Fibroblast of upper back skin (primary cell): ENCODE data around the gene CDSN.
A peak's percentile ranks its signal among the peaks of the same experiment; 100 is the strongest.

Source experiments
- DNase-seq: peaks from one replicate; pipeline ENCODE4 v3.0.0-alpha.2; 2013

The CDSN gene

DNA sequence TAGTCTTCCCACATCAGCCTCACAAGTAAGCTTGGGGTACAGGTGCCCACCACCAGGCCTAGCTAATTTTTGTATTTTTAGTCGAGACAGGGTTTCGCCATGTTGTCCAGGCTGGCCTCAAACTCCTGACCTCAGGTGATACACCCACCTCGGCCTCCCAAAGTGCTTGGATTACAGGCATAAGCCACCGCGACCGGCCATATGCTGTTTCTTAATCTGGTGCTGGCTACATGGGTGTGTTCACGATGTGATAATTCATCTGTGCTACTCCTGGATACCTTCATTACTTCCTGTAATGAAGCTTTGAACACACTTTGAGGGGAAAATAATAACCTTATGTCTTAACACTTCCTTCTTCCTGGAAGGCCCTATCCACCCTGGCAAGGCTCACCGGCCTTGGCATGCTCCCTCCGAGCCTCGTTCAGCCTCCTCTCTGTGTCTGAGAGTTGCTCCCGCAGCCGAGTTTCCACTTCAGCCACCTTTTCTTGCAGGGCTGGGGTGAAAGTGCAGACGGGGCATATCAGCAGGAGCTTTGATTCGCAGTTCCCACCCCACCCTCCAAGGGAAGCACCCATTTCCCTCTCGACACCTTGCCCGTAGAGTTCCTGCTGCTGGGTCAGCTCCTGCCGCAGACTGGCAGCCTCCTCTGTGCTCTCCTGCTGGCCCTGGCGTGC is 24.2 kb upstream of the CDSN start:
- no peak for DNase-seq

DNA sequence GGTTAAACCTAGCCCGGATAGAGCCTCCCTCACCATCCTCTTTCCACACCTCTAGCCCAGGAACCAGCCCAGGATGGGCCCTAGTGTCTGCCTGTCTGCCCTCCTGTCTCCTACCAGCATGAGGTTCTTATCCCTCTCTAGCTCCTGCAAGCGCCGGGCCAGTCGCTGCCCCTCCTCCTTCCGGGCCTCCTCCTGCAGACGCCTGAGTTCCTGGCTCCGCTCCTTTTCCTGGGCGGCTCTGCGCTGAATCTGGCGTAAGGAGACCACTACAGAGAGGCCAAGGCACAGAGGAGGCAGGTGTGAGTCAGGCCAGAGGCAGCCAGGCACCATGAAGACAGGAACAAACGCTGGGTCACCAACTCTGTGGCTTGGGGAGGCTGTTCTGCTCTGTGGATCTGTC is 22.9 kb upstream of the CDSN start:
- DNase-seq: peak; percentile 85

DNA sequence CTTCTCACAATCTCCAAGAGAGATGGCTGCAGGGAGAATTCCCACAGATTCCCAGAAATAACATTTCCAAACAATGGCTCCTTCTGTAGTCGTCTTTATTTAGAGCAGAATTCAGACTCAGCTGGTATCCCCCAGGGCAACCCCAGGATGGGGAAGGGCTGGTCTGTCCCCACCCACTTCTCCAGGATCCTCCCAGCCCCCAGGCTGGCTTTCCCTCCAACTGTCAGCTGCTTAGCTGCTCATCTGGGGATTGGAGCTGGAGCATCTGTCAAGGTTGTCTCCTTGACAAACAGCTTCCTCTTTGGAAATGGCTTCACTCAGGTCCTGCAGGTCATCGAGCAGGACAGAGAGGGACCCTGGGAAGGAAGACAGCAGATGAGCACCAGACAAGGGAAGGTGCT is 22.1 kb upstream of the CDSN start:
- DNase-seq: no peak

DNA sequence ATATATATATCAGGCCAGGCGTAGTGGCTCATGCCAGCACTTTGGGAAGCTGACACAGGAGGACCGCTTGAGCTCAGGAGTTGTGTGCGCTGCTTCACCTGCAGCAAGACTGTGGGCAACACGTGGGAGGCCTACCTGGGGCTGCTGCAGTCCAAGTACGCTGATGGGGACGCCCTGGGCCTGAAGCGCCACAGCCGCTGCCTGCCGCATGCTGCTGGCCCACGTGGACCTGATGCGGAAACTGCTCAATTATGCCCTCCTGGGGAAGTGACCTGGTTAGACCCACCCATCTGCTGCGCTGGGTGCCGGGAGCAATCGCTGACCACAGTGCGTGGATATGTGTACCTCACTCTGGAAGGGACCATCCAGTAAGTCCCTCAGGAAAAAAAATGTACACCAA is 20.4 kb upstream of the CDSN start:
- DNase-seq: no peak

DNA sequence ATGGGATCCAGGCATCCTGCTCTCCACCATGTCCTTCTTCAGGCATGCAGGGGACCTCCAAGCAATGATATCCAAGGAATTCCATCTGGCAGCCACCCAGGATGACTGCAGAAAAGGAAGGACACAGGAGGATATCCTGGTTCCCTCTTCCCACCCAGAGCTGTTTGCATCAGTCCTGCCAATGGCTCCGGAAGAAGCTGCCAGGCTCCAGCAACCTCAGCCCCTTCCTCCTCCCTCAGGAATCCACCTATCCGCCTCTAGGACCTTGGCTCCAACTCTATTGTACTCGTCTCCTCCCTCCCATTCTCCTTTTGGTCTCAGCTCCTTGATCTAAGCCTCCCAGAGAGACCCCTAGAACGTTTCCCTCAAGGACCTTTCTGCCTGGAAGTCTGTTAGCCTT is 19.4 kb upstream of the CDSN start:
- peak; percentile 93 for DNase-seq

DNA sequence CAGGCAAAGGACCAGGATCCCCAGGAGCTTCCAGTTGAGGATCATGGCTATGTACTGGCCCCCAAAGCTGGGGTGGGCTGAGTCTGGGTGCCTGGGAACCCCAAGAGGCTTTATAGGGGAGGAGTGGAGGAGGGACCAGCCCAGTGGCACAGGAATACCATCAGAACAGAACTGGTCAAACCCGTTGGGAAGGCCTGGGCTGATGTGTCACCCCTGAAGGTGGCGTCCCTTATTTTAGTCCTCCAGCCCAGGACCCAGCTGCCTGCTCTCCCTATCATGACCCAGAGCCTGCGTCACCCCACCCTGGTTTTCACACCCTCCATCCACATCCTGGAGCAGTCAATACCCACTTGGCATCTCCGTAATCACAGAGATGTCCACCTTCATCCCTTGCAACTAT is 18.7 kb upstream of the CDSN start, which contains the start of gene PSORS1C2:
PSORS1C2 (minus strand) TSS at position 85 of the 400 bp plus-strand sequence; CDS start at position 45, 40 bp downstream.
- DNase-seq: no peak

DNA sequence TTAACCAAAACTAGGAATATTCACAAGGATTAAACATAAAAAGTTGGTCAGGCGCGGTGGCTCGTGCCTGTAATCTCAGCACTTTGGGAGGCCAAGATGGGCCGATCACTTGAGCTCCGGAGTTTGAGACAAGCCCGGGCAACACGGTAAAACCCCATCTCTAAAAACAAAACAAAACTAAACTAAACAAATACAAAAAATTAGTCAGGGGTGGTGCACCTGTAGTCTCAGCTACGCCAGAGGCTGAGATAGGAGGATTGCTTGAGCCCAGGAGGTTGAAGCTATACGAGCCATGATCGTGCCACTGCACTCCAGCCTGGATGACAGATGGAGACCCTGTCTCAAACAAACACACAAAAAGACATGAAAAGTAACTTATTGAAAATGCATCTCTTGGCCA is 15.5 kb upstream of the CDSN start:
- no peak for DNase-seq

DNA sequence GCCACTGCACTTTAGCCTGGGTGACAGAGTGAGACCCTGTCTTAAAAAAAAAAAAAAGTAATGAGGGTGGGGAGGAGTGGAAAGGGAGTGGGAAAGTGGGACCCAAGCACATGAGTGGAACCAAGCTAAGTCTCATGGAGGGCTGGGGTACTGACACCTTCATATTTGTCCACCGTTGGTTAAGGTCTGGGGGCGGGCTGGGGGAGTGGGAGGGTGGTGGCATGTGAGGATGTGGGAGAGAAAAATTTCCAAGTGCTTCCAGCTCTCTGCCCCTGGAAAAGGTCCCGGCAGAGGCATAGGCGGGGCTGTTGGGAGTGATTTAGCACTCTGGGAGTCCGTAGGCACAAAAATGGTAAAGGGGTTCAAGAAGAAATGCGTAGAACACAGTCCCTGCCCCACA is 12.6 kb upstream of the CDSN start:
- no peak for DNase-seq

DNA sequence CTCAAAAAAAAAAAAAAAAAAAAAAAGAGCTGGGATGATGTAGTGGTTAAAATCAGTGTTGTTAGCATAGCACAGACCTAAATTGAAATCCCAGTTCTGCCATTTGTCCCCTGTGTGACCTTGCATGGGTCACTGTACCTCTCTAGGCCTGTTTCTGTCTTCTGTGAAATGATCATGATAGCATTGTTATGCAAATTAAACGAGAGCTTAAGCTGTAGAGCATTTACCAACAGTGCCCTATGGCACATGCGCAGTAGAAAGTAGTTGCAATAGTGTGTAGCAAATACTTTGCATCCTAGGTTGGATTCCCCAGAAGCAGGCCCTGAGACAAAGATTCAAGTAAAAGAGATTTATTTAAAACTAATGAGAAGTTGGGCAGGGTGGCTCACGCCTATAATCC is 11.3 kb upstream of the CDSN start:
- DNase-seq: no peak

DNA sequence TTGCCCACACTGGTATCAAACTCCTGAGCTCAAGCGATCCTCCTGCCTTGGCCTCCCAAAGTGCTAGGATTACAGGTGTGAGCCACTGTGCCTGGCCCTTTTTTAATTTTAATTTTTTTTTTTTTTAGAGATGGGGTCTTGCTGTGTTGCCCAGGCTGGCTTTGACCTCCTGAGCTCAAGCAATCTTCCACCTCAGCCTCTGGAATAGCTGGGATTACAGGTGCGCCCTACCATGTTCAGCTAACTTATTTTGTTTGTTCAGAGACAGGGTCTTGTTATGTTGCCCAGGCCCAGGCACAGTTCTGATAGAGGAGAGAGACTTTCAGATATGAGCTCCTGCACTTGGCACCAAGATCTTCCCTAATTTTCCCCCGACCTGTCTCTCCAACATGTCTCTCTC is 10.5 kb upstream of the CDSN start:
- DNase-seq: no peak

DNA sequence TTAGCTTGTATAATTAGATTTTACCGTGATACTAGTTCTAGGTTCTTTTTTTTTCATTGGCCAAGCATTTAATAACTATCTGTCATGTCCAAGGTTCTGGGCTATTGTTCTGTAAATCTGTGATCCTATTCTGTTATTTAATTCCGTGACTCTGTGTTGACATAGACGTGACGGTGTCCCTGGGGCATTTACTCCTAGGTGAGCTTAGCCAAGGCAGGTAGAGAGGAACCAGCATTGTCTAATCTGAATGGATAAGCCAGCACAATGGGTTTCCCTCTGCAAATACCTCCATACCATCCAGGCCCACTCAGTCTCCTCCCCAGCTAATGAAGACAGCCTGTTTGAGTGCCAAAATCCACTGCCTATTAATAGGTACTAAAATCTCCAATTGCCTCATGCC is 8.9 kb upstream of the CDSN start:
- no peak for DNase-seq

DNA sequence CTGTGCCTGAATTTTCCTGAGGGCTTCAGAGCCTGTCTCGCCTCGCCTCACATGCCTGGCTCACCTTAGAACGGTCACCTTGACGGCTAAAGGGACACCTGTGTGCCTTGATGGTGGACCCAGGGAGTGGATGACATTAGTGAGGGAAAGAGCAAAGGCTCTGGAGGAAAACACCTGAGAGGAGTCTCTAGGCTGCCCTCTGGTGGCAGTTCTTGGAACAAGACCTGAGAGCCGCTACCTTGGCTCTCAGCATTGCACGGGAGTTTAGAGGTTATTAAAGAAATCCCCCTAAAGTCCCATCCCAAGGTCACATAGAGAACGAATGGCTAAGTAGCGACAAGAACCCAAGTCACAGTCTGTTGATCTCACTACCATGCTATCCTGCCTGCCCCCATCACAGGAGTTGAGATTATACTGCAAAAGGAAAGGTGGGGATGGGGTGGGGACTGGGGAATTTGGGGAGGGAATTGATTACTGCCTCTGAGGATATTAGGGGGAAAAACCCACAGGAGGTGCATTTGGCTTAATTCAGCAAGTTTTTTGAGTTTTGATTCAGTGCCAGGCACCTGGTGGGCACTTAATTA is 7.9 kb upstream of the CDSN start:
- peak; percentile 36 for DNase-seq

DNA sequence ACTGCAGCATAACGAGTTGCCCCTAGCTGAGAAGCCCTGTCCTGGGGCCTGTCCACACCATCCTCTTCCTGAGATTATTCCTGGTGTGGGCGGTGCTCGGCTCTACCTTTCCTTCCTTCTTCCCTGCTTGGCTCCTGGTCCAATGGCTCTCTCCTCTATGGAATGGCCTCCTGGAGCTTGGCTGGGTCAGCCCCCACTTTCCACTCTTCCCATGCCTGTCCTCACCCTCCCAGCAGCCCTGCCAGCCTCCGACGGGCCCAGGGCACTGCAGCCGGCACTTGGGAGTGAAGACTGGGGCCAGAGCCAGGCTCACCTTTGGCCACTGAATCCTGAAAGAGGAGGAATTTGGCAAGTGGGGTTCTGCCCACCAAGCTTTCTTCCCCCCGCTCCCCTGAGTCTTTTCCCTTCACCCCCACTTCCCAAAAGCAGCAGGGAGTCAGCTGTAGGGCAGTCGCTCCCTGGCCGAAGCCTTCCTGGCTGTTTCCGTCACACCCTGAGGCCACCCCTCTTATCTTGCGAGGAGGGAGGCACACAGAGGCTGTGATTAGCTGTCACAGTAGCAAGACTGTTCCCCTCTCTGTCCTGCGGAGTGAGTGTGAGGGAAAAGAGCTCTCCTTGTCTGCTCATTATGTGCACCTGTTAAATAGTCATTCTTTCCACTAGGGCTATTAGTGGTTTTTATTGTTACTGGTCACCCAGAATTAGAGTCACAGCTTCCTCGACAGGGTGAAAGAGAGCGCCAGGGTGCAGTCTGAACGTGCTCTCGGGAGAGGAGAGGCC is 6.3 kb upstream of the CDSN start:
- DNase-seq: no peak

DNA sequence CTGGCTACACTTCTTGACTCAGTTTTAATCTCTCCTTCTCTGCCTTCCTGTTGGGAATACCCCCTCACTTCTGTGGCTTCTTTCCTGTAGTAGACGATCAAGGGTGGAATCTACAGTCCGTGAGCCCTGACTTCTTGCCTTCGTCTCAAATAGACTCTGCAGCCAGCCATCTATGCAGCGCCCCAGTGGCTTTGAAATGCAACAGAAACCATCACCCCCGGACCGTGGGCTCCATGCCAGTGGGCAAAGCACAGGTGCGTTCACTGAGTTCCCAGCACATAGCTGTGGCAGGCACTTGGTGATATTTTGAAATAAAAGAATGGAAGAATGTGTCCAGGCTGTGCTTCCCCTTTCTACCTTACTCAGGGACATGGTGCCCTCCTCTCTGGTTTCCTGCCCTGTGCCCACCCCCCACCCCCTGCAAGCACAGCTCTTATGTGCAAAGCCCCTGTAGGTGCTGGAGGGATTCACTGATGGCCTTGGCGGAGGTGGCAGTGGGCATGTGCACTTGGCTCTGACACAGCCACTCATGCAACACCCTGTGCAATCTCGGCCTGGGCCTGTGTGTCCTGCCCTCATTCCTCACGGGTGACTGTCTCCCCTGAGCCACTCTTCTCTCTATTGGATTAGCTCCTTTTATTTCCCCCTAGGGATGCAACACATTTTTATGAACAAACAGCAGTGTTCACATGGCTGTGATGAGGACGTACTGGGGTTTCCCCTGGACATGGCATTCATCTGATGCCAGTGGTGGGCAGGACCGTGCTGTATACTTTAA is 5.5 kb upstream of the CDSN start:
- DNase-seq: peak; percentile 55

DNA sequence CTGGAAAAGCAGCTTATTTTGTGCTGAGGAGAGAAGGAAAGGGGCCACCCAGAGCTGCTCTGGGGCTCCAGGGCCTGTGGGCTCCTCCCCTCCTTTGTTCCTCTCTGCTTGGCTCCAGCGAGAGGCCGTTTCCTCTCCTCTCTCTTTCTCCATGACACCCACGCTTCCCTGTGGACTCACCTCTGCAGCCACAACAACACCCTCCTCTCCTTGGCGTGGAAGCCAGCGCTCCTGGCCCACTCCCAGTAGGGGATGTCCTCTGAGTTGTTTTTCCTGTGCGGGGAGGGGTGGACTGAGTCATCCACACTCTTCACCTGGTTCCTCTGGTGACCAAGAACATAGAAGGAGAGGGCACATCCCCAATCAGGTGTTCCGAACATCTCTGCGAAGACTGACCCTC is 4.9 kb upstream of the CDSN start:
- peak; percentile 24 for DNase-seq

DNA sequence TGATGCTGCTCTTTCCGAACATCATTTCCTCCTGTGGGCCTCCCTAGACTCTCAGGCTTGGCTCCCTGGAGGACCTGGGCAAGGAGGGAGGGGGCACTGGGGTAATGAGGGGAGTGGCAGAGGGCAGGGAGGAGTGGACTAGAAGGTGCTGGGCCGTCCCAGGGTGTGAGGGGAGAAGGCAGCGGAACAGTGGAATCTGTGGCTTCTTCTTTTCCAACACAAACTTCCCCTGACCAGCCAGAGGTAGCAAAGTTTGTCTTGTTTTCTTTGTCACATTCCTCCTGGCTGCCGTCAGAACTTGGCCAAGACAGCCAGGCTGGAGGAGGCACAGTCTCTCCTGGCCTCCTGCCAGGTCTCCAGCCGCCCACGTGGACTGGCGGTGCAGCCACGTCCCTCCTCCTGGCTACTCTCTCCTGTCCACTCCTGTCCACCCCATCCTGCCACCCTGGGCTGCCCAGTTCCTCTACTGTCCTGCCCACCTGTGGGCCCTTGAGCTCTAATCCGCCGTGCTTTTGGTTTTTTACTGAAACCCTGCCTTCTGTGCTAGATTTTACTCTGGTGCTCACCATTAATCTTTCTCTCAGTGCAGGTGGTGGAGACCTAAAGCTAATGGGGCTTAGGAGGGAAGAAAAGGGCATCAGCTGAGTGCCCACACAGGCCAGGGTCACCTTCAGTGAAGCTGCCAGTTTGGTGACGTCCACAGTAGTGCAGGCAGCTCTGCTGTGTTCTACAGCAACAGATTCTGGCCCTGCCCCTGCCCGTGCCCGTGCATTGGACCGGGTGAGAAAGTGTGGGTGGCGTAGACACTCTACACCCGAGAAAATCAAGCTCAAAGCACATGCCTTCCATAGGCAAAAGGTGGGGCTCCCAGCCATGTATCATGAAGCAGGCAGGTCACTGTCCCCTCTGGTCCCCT is 2.8 kb upstream of the CDSN start:
- DNase-seq: peak; percentile 50

DNA sequence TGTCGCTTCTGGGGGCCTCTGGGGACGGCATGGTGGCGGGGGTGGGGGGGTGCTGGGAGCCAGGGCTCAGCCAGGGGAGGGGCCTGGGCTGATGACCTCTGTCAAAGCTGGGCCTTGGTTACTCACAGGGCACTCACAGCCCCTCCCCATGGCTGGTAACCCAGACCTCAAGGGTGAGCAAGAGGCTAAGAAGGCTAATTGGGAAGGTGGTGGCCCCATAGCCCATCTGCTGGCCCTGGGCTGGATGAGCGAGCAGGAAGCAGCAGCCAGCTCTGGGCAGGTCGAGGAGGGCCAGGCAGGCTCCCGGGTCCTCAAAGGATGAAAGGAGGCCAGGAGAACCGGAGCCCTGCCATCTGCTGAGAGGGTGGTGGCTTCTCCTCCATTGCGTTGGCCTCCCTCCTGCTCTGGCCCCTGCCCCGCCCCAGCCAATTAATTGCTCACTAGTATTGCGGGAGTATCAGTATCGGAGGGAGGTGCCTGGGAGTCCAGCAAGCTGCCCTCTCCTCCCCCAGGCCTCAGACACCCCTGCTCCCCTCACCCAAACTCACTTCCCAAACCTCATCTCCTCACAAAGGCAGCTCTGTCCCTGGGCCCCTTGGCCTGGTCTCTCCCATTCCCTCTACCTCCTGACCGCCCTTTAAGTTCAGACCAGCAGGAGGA is 1.0 kb upstream of the CDSN start:
- no peak for DNase-seq

DNA sequence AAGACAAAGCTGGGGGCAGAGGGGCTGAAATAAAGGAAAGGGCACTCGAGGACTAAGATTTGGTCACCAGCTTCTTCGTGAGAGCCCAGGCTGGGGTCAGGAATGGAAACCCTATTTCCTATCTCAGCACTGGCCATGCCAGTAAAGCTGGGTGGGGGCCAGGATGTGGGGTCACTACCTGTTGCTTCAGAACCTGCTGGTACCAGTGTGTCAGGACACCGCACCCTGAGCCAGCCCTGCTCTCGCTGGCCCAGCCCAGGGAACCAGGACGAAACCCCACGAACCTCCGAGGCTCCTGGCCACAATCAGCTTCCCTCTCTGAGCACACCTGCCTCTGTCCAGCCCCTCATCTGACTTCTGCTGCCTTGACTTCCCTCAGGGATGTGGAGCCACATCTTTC is 2.1 kb downstream of the CDSN start:
- no peak for DNase-seq

DNA sequence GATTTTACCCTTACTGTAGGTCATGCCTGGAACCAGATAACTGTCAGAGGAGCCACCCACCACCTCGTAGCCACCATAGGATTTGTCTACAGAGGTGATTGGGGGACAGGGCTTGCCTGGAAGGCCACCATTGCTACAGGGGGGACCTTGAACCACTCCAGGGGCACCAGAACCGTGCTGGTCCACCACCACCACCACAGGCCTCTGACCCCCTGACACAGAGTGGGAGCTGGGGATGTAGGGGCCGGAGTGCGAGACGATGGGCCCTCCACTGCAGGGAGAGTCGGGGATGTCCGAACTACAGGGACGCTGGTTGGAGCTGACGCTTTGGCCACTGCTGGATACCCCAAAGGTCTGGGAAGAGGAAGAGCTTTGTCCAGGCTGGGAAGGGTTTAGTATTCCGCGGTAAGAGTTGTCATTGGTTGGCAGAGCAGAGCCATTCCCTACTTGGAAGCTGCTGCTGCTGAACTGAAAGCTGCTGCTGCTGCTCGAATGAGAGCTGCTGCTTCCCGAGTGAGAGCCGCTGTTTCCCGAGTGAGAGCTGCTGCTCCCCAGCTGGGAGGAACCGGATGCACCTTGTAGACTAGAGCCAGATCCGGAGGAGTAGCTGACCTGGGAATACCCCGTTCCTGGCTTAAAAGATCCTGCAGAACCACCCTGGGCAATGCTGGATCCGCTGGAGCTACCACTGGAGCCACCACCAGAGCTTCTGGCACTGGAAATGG is 3.4 kb downstream of the CDSN start:
- peak; percentile 22 for DNase-seq

DNA sequence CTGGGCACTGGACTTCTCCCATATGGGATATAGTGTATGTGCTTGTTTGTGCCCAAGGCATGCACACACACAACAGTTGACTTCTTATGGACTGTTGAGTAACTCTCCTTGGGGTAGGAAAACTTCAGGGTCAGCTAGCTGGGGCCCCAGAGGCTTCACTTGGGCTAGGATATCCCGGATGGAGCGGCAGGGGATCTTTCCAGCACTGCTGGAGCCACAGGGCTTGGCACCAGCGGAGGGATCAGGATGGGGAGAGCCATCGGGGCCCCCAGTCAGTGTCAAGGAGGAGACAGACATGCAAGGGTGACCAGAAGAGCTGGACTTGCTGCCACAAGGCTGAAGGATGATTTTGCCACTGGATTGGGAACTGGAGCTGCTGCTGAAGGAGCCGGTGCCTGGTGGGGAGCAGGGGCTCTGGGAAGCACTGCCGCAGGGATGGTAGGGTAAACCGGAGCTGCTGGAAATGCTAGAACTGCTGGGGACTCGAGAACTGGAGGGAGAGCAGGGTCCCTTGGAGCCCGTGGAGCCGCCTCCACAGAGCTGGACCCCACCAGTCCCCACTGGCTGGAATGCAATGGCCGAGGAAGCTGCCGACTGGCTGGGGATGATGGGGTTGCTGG is 4.2 kb downstream of the CDSN start:
- no peak for DNase-seq
